ENCODE results near the gene OSBPL8.

OSBPL8 gene

DNA sequence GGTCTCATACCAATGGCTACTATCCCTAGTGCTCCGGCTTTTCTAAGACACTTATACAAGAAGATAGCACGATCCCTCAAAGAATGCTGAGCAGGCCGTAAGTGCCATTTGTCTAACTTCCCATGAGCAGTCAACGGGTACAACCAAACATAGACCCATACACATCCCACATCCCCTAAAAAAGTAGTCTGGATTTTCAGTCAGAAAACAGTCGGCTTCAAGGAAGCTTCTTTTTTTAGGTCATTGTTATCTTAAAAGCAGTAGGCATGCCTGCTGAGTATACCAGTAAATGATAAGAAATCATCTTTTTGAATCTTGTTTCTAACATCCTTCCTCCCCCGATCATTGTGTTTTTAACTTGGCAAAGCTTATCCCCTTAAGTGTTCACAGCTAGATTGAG is 19.8 kb downstream of the OSBPL8 start:
- Histone ChIP-seq H3K4me3 (ENCODE audit: low read depth in 1 of 2, low read length in 2 of 2) (no peak overlapping the region), H3K27ac (ENCODE audit: low read depth, low read length) (no peak overlapping the region), H3K4me1 (ENCODE audit: insufficient read depth, low read length) (peaks cover 3% of the 10 kb centered on the region), H3K27me3 (ENCODE audit: control insufficient read depth in 1 of 2, insufficient read depth in 2 of 2, low read length in 2 of 2) (no peaks in the 10 kb centered on the region), H3K9ac (ENCODE audit: low read length) (no peak overlapping the region), H3K9me3 (ENCODE audit: low read length) (no peaks in the 10 kb centered on the region), H3K36me3 (ENCODE audit: insufficient read depth, low read length) (no peaks in the 10 kb centered on the region)

DNA sequence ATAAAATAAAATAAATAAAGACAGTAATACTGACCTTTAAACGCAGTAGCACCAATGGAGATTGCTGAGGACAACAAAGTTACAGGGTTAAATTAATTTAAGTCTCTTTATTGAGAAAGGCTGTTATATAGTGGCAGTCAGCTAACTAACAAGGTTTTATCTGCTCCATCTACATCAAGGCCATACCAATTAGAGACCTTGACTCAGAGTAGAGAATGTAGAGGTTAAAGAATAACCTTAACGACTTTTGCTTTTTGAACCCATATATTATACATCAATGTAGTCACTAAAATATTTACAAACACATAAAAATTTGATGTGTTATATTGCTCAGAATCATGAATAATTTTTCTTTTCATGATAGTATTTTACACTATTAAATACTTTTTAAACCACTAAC is 21.6 kb downstream of the OSBPL8 start:
- H3K4me3 ChIP-seq (ENCODE audit: low read depth in 1 of 2, low read length in 2 of 2): no peak overlapping the region
- H3K27ac ChIP-seq (ENCODE audit: low read depth, low read length): no peak overlapping the region
- no peaks in the 10 kb centered on the region for H3K27me3 ChIP-seq (ENCODE audit: control insufficient read depth in 1 of 2, insufficient read depth in 2 of 2, low read length in 2 of 2)
- H3K4me1 ChIP-seq (ENCODE audit: insufficient read depth, low read length): peaks cover 6% of the 10 kb centered on the region
- no peaks in the 10 kb centered on the region for H3K36me3 ChIP-seq (ENCODE audit: insufficient read depth, low read length)
- no peaks in the 10 kb centered on the region for H3K9me3 ChIP-seq (ENCODE audit: low read length)
- H3K9ac ChIP-seq (ENCODE audit: low read length): no peak overlapping the region

DNA sequence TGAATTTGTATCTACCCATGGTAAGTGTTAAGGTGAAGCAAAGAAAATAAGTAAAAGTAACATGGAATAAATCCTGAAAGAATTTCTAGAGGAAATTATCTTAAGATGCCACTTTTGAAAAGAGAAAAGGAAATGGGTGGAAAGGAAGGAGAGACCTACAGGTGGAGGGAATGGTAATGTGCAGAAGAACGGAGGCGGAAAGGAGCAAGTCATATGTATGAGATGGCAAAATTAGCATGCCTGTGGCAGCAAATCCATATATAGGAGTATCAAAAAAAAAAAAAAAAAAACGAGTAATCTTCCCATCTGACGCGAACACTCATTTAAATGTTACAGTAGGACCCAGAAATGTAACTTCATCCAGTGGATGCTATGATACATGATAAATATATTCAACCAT is 23.0 kb downstream of the OSBPL8 start:
- Histone ChIP-seq H3K9me3 (ENCODE audit: low read length) (no peaks in the 10 kb centered on the region), H3K4me3 (ENCODE audit: low read depth in 1 of 2, low read length in 2 of 2) (no peak overlapping the region), H3K9ac (ENCODE audit: low read length) (no peak overlapping the region), H3K27ac (ENCODE audit: low read depth, low read length) (no peak overlapping the region), H3K27me3 (ENCODE audit: control insufficient read depth in 1 of 2, insufficient read depth in 2 of 2, low read length in 2 of 2) (no peaks in the 10 kb centered on the region), H3K36me3 (ENCODE audit: insufficient read depth, low read length) (no peaks in the 10 kb centered on the region), H3K4me1 (ENCODE audit: insufficient read depth, low read length) (peaks cover 6% of the 10 kb centered on the region)

DNA sequence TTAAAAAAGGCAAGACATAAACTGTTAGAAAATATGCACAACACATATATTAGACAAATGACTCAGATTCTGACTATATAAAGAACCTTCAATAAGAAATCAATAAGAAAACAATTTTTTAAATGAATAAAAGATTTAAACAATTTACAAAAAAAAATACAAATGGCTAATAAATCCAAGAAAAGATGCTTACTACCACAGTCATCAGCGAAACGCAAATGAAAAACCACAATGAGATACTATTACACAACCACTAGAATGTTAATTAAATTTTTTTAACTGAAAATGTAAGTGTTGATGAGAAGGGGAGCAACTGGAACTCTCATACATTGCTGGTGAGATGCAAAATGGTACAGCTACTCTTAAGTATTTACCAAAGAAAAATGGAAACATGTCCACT is 24.4 kb downstream of the OSBPL8 start:
- no peak overlapping the region for H3K4me3 ChIP-seq (ENCODE audit: low read depth in 1 of 2, low read length in 2 of 2)
- H3K9me3 ChIP-seq (ENCODE audit: low read length): no peaks in the 10 kb centered on the region
- H3K4me1 ChIP-seq (ENCODE audit: insufficient read depth, low read length): peaks cover 6% of the 10 kb centered on the region
- no peaks in the 10 kb centered on the region for H3K36me3 ChIP-seq (ENCODE audit: insufficient read depth, low read length)
- H3K27me3 ChIP-seq (ENCODE audit: control insufficient read depth in 1 of 2, insufficient read depth in 2 of 2, low read length in 2 of 2): no peaks in the 10 kb centered on the region
- H3K9ac ChIP-seq (ENCODE audit: low read length): no peak overlapping the region
- H3K27ac ChIP-seq (ENCODE audit: low read depth, low read length): no peak overlapping the region

DNA sequence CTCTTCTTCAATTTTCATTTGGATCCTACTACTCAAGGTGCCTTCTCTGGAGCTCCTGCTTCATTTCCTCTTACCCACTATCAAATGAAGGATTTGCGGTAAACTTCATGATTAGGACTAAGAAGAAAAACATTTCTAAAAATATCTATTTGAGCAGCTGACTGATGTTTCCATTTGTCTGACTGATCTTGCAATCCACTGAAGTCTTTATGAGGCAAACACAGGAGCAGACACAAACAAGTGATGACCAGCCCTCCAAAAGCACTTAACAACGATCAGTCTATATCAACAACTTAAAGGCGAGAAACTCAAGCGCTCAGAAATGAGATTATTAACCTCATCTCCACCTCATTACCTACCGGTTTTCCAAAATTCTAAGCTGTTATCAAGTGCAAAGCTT is 26.2 kb downstream of the OSBPL8 start:
- Histone ChIP-seq H3K9me3 (ENCODE audit: low read length) (no peaks in the 10 kb centered on the region), H3K9ac (ENCODE audit: low read length) (no peak overlapping the region), H3K4me3 (ENCODE audit: low read depth in 1 of 2, low read length in 2 of 2) (no peak overlapping the region), H3K27ac (ENCODE audit: low read depth, low read length) (no peak overlapping the region), H3K4me1 (ENCODE audit: insufficient read depth, low read length) (peaks cover 6% of the 10 kb centered on the region), H3K27me3 (ENCODE audit: control insufficient read depth in 1 of 2, insufficient read depth in 2 of 2, low read length in 2 of 2) (no peaks in the 10 kb centered on the region), H3K36me3 (ENCODE audit: insufficient read depth, low read length) (no peaks in the 10 kb centered on the region)

GRCh38 chr12:76532520-76532919 is 27.1 kb downstream of the OSBPL8 start:
- no peaks in the 10 kb centered on the region for H3K36me3 ChIP-seq (ENCODE audit: insufficient read depth, low read length)
- no peak overlapping the region for H3K9ac ChIP-seq (ENCODE audit: low read length)
- no peak overlapping the region for H3K27ac ChIP-seq (ENCODE audit: low read depth, low read length)
- no peaks in the 10 kb centered on the region for H3K9me3 ChIP-seq (ENCODE audit: low read length)
- no peak overlapping the region for H3K4me3 ChIP-seq (ENCODE audit: low read depth in 1 of 2, low read length in 2 of 2)
- peaks cover 6% of the 10 kb centered on the region for H3K4me1 ChIP-seq (ENCODE audit: insufficient read depth, low read length)
- H3K27me3 ChIP-seq (ENCODE audit: control insufficient read depth in 1 of 2, insufficient read depth in 2 of 2, low read length in 2 of 2): no peaks in the 10 kb centered on the region

DNA sequence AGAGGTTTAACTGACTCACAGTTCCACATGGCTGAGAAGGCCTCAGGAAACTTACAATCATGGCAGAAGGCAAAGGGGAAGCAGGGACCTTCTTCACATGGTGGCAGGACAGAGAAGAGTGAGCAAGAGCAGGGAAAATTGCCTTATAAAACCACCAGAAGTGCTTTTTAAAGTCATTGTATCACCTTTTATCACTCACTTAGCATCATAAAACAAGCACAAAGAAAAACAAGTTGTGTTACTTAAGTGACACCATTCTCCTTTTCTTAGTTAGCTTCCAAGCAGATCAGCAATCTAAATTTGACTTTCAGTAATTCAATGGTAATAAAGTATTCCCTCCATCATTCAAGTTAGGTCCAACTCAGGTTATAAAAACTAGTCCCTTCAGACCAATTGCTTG is 28.5 kb downstream of the OSBPL8 start:
- H3K4me3 ChIP-seq (ENCODE audit: low read depth in 1 of 2, low read length in 2 of 2): no peak overlapping the region
- H3K36me3 ChIP-seq (ENCODE audit: insufficient read depth, low read length): no peaks in the 10 kb centered on the region
- H3K27me3 ChIP-seq (ENCODE audit: control insufficient read depth in 1 of 2, insufficient read depth in 2 of 2, low read length in 2 of 2): no peaks in the 10 kb centered on the region
- no peaks in the 10 kb centered on the region for H3K9me3 ChIP-seq (ENCODE audit: low read length)
- peaks cover 6% of the 10 kb centered on the region for H3K4me1 ChIP-seq (ENCODE audit: insufficient read depth, low read length)
- H3K27ac ChIP-seq (ENCODE audit: low read depth, low read length): no peak overlapping the region
- no peak overlapping the region for H3K9ac ChIP-seq (ENCODE audit: low read length)

DNA sequence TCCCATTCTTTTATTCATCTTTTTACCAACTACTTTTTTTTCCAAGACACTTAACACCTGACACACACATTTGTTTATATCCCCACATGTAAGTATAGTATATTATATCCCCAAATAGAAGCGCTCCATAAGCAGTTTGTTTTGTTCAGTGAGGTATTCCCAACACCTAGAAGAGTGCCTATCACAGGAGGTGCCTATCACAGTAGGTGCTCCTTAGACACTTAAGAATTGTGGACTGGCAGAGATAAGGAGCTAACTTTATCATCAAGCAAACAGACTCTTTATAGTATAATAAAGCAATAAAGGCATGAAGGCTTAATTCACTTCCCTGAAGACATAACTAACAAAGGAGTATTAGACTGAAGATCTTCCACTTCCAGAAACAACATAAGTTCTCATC is 29.1 kb downstream of the OSBPL8 start:
- no peak overlapping the region for H3K9ac ChIP-seq (ENCODE audit: low read length)
- no peaks in the 10 kb centered on the region for H3K36me3 ChIP-seq (ENCODE audit: insufficient read depth, low read length)
- no peaks in the 10 kb centered on the region for H3K9me3 ChIP-seq (ENCODE audit: low read length)
- no peak overlapping the region for H3K4me3 ChIP-seq (ENCODE audit: low read depth in 1 of 2, low read length in 2 of 2)
- peaks cover 6% of the 10 kb centered on the region for H3K4me1 ChIP-seq (ENCODE audit: insufficient read depth, low read length)
- no peaks in the 10 kb centered on the region for H3K27me3 ChIP-seq (ENCODE audit: control insufficient read depth in 1 of 2, insufficient read depth in 2 of 2, low read length in 2 of 2)
- H3K27ac ChIP-seq (ENCODE audit: low read depth, low read length): no peak overlapping the region

GRCh38 chr12:76529226-76529918 is 30.2 kb downstream of the OSBPL8 start:
- no peak overlapping the region for H3K27ac ChIP-seq (ENCODE audit: low read depth, low read length)
- H3K36me3 ChIP-seq (ENCODE audit: insufficient read depth, low read length): no peaks in the 10 kb centered on the region
- no peaks in the 10 kb centered on the region for H3K27me3 ChIP-seq (ENCODE audit: control insufficient read depth in 1 of 2, insufficient read depth in 2 of 2, low read length in 2 of 2)
- H3K4me3 ChIP-seq (ENCODE audit: low read depth in 1 of 2, low read length in 2 of 2): no peak overlapping the region
- no peak overlapping the region for H3K9ac ChIP-seq (ENCODE audit: low read length)
- no peaks in the 10 kb centered on the region for H3K9me3 ChIP-seq (ENCODE audit: low read length)
- H3K4me1 ChIP-seq (ENCODE audit: insufficient read depth, low read length): peaks cover 6% of the 10 kb centered on the region

DNA sequence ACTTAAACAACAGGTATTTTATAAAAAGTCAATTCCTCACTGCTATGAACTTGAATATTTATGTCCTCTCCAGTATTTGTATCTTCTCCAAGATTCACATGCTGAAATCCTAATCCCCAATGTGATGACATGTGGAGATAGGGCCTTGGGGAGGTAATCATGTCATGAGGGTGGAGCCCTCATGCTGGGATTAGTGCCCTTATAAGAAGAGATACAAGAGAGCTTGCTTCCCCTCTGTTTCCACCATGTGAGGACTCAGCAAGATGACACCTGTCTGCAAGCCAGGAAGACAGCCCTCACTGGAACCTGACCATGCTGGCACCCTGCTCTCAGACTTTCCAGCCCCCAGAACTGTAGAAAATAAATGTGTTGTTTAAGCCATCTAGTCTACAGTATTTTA is 36.2 kb downstream of the OSBPL8 start:
- Histone ChIP-seq H3K36me3 (ENCODE audit: insufficient read depth, low read length) (no peaks in the 10 kb centered on the region), H3K4me1 (ENCODE audit: insufficient read depth, low read length) (no peaks in the 10 kb centered on the region), H3K9me3 (ENCODE audit: low read length) (no peaks in the 10 kb centered on the region), H3K4me3 (ENCODE audit: low read depth in 1 of 2, low read length in 2 of 2) (no peak overlapping the region), H3K9ac (ENCODE audit: low read length) (no peak overlapping the region), H3K27me3 (ENCODE audit: control insufficient read depth in 1 of 2, insufficient read depth in 2 of 2, low read length in 2 of 2) (no peaks in the 10 kb centered on the region), H3K27ac (ENCODE audit: low read depth, low read length) (no peak overlapping the region)

GRCh38 chr12:76520348-76520747 is 39.2 kb downstream of the OSBPL8 start:
- Histone ChIP-seq H3K9me3 (ENCODE audit: low read length) (no peaks in the 10 kb centered on the region), H3K27ac (ENCODE audit: low read depth, low read length) (no peak overlapping the region), H3K36me3 (ENCODE audit: insufficient read depth, low read length) (no peaks in the 10 kb centered on the region), H3K4me1 (ENCODE audit: insufficient read depth, low read length) (no peaks in the 10 kb centered on the region), H3K27me3 (ENCODE audit: control insufficient read depth in 1 of 2, insufficient read depth in 2 of 2, low read length in 2 of 2) (no peaks in the 10 kb centered on the region), H3K4me3 (ENCODE audit: low read depth in 1 of 2, low read length in 2 of 2) (no peak overlapping the region), H3K9ac (ENCODE audit: low read length) (no peak overlapping the region)

DNA sequence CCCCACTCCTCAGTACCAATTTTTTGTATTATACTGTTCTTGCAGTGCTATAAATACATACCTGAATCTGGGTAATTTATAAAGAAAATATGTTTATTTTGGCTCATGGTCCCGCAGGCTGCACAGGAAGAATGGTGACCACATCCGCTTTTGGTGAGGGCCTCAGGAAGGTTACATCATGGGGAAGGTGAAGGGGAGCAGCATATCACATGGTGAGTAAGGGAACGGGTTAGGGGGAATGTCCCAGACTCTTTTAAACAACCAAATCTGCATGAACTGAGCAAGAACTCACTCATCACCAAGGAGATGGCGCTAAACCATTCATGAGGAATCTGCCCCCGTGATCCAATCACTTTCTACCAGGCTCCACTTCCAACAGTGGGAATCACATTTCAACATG is 40.0 kb downstream of the OSBPL8 start:
- no peak overlapping the region for H3K4me3 ChIP-seq (ENCODE audit: low read depth in 1 of 2, low read length in 2 of 2)
- H3K4me1 ChIP-seq (ENCODE audit: insufficient read depth, low read length): no peaks in the 10 kb centered on the region
- H3K27ac ChIP-seq (ENCODE audit: low read depth, low read length): no peak overlapping the region
- no peak overlapping the region for H3K9ac ChIP-seq (ENCODE audit: low read length)
- H3K9me3 ChIP-seq (ENCODE audit: low read length): no peaks in the 10 kb centered on the region
- no peaks in the 10 kb centered on the region for H3K27me3 ChIP-seq (ENCODE audit: control insufficient read depth in 1 of 2, insufficient read depth in 2 of 2, low read length in 2 of 2)
- no peaks in the 10 kb centered on the region for H3K36me3 ChIP-seq (ENCODE audit: insufficient read depth, low read length)
